Measurements from ENCODE around the gene RILPL1. TPM values are rescaled to one million over a fixed set of nuclear protein-coding genes. Genes with fewer than 3 reads are reported as not detected.
"Not testable (repeated sequence)": the region's sequence is repeated elsewhere in the genome, so short reads cannot be mapped to it uniquely, and the experiment has no call there.

The RILPL1 gene
- total RNA-seq, 1 experiment from 2014 or later = 18.8 TPM

DNA sequence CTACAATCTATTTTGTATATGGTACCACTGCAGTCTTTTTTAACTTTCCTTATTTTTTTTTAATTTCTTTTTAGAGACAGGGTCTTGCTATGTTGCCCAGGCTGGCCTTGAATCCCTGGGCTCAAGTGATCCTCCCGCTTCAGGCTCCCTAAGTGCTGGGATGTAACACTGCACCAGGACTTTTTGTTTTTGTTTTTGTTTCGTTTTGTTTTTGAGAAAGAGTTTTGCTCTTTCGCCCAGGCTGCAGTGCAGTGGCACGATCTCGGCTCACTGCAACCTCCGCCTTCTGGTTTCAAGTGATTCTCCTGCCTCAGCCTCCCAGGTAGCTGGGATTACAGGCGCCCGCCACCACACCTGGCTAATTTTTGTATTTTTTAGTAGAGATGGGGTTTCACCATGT lies 104.4 kb downstream of the RILPL1 start:
- H3F3A ChIP-seq (ENCODE audit: low read length, unreplicated experiment); ATAC-seq; H2AFZ ChIP-seq (ENCODE audit: low read length); H3K79me2 ChIP-seq (ENCODE audit: low read length); DNase-seq; H3K4me1 ChIP-seq (ENCODE audit: insufficient read depth, low read length); intact Hi-C loops (cut with micrococcal nuclease); H3K4me2 ChIP-seq (ENCODE audit: low read length); H3K36me3 ChIP-seq (ENCODE audit: low read depth, low read length); H3K9me3 ChIP-seq (ENCODE audit: low read length); CTCF ChIA-PET; BruUV-seq (replicated peaks); H3K4me3 ChIP-seq (ENCODE audit: low read length); H3K9me2 ChIP-seq (replicated peaks; ENCODE audit: low read length); H4K20me1 ChIP-seq (ENCODE audit: low read length); H3K27ac ChIP-seq (ENCODE audit: low read length); POLR2A ChIA-PET (ENCODE audit: unreplicated experiment); H3K27me3 ChIP-seq (ENCODE audit: low read length); H3K9ac ChIP-seq (ENCODE audit: low read length): not testable (repeated sequence)

DNA sequence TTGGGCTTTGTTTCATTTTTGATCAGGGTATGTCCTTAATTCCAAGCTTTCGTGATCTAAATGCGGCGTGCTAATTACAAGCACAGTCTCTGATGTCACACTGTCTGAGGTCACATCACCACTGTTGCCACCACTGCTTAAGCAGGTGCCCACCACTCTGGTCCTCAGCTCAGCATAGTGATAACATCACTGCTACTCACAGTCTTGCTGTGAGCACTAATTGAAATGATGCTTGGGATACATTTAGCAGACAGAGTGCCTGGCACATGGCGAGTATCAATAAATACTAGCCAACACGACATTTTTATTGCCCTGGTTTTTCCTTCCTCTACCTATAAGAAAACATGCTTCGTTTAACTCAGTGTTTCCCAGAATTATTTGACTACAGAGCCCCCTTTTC lies 104.9 kb downstream of the RILPL1 start:
- ChIA-PET CTCF (no interaction called here), POLR2A (ENCODE audit: unreplicated experiment) (no interaction called here)
- no peak overlapping the region for H3K27ac ChIP-seq (ENCODE audit: low read length)
- H3K4me3 ChIP-seq (ENCODE audit: low read length) = no peak overlapping the region
- H3K36me3 ChIP-seq (ENCODE audit: low read depth, low read length) = no peaks in the 10 kb centered on the region
- intact Hi-C loops (cut with micrococcal nuclease) = no loop called here
- TF ChIP-seq EZH2 (IDR thresholded peaks at IDR 0.05; ENCODE audit: low read length, unreplicated experiment) (no peak), EZH2phosphoT487 (IDR thresholded peaks at IDR 0.05; ENCODE audit: borderline replicate concordance, low read length) (no peak)
- TF ChIP-seq, protein P1, sequence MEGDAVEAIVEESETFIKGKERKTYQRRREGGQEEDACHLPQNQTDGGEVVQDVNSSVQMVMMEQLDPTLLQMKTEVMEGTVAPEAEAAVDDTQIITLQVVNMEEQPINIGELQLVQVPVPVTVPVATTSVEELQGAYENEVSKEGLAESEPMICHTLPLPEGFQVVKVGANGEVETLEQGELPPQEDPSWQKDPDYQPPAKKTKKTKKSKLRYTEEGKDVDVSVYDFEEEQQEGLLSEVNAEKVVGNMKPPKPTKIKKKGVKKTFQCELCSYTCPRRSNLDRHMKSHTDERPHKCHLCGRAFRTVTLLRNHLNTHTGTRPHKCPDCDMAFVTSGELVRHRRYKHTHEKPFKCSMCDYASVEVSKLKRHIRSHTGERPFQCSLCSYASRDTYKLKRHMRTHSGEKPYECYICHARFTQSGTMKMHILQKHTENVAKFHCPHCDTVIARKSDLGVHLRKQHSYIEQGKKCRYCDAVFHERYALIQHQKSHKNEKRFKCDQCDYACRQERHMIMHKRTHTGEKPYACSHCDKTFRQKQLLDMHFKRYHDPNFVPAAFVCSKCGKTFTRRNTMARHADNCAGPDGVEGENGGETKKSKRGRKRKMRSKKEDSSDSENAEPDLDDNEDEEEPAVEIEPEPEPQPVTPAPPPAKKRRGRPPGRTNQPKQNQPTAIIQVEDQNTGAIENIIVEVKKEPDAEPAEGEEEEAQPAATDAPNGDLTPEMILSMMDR (conservative IDR thresholded peaks at IDR 0.05; ENCODE audit: low read depth, low read length) = no peak
- no peaks in the 10 kb centered on the region for H3K9me3 ChIP-seq (ENCODE audit: low read length)
- no peak overlapping the region for H3K4me2 ChIP-seq (ENCODE audit: low read length)
- BruUV-seq (replicated peaks) = no TSS peak
- no peaks in the 10 kb centered on the region for H3F3A ChIP-seq (ENCODE audit: low read length, unreplicated experiment)
- DNase-seq (no peak), ATAC-seq (no peak)
- no peaks in the 10 kb centered on the region for H4K20me1 ChIP-seq (ENCODE audit: low read length)
- H2AFZ ChIP-seq (ENCODE audit: low read length) = no peak overlapping the region
- no peaks in the 10 kb centered on the region for H3K27me3 ChIP-seq (ENCODE audit: low read length)
- no peaks in the 10 kb centered on the region for H3K9me2 ChIP-seq (replicated peaks; ENCODE audit: low read length)
- H3K9ac ChIP-seq (ENCODE audit: low read length) = no peak overlapping the region
- H3K4me1 ChIP-seq (ENCODE audit: insufficient read depth, low read length) = no peaks in the 10 kb centered on the region
- no peaks in the 10 kb centered on the region for H3K79me2 ChIP-seq (ENCODE audit: low read length)

DNA sequence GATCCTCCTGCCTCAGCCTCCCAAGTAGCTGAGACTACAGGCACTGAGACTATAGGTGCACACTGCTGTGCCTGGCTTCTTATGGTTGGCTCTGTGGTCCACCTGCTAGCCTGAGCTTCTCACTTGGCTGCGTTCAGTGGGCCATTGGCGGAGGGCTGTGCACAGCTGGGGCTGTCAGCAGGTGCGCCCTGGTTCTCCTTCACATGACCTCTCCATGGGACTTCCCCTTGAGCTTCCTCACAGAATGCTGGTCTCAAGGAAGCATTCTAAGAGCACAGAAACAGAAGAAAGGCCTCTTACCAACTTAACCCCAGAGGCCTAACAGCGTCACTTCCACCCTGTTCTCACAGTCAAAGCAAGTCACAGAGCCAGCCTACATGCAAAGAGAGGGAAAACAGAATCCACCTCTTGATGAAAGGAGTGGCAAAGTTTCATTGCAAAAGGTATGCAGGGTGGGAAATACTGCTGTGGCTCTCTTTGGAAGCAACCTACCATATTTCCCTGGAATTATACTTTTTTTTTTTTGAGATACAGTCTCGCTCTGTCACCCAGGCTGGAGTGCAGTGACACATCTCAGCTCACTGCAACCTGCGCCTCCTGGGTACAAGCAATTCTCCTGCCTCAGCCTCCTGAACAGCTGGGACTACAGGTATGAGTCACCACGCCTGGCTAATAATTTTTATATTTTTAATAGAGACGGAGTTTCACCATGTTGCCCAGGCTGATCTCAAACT lies 106.3 kb downstream of the RILPL1 start:
- TF ChIP-seq EZH2phosphoT487 (IDR thresholded peaks at IDR 0.05; ENCODE audit: borderline replicate concordance, low read length) (no peak), EZH2 (IDR thresholded peaks at IDR 0.05; ENCODE audit: low read length, unreplicated experiment) (no peak)
- TF ChIP-seq, protein P1 (conservative IDR thresholded peaks at IDR 0.05; ENCODE audit: low read depth, low read length) = no peak
- Histone ChIP-seq H3K9me3 (ENCODE audit: low read length) (no peaks in the 10 kb centered on the region), H3K4me1 (ENCODE audit: insufficient read depth, low read length) (no peaks in the 10 kb centered on the region), H3K27ac (ENCODE audit: low read length) (no peak overlapping the region), H4K20me1 (ENCODE audit: low read length) (no peaks in the 10 kb centered on the region), H3F3A (ENCODE audit: low read length, unreplicated experiment) (no peaks in the 10 kb centered on the region), H3K36me3 (ENCODE audit: low read depth, low read length) (no peaks in the 10 kb centered on the region), H3K9me2 (replicated peaks; ENCODE audit: low read length) (no peaks in the 10 kb centered on the region), H3K79me2 (ENCODE audit: low read length) (no peaks in the 10 kb centered on the region), H3K27me3 (ENCODE audit: low read length) (no peaks in the 10 kb centered on the region), H3K4me2 (ENCODE audit: low read length) (no peak overlapping the region), H3K4me3 (ENCODE audit: low read length) (no peak overlapping the region), H2AFZ (ENCODE audit: low read length) (no peak overlapping the region), H3K9ac (ENCODE audit: low read length) (no peak overlapping the region)
- BruUV-seq (replicated peaks) = no TSS peak
- ATAC-seq (no peak), DNase-seq (no peak)
- POLR2A ChIA-PET (ENCODE audit: unreplicated experiment) = no interaction called here
- CTCF ChIA-PET = no interaction called here
- intact Hi-C loops (cut with micrococcal nuclease) = no loop called here

Measured in PC-3 (cell line).